Measurements from ENCODE around the gene RALGAPA2. TPM values are rescaled to one million over a fixed set of nuclear protein-coding genes. Genes with fewer than 3 reads are reported as not detected.
A peak's percentile ranks its signal among the peaks of the same experiment; 100 is the strongest.

The RALGAPA2 gene
- total and polyA plus RNA-seq, 2 donors (not counting 3 experiments of a cell fraction or from before 2014, with no cell fraction given), result 10.0 to 46.8 TPM

- ChIA-PET CTCF (no interaction called here), POLR2A (no interaction called here)
- Histone ChIP-seq H3K79me2 (ENCODE audit: control insufficient read depth, insufficient read depth, low read length) (no peaks in the 10 kb centered on the region), H3K4me2 (ENCODE audit: insufficient read depth, low read length) (no peak overlapping the region), H3K4me3 (replicated peaks in 1 of 3; ENCODE audit: insufficient read depth in 1 of 3, low read depth in 1 of 3, low read length in 3 of 3) (no peak overlapping the region), H3K4me1 (ENCODE audit: control insufficient read depth, extremely low read depth, insufficient read depth, low read length) (peaks cover 6% of the 10 kb centered on the region), H3K36me3 (ENCODE audit: control insufficient read depth in 2 of 2, extremely low read depth in 1 of 2, insufficient read depth in 2 of 2, low read length in 2 of 2) (peaks cover 0 to 3% of the 10 kb centered on the region in 2 experiments), H3K27me3 (ENCODE audit: control insufficient read depth in 2 of 2, insufficient read depth in 2 of 2, low read length in 2 of 2) (no peaks in the 10 kb centered on the region), H3K9me1 (replicated peaks; ENCODE audit: control insufficient read depth, extremely low read depth, insufficient read depth, low read length) (no peaks in the 10 kb centered on the region), H3K9ac (replicated peaks; ENCODE audit: extremely low read depth, insufficient read depth, low read length) (no peak overlapping the region), H2AFZ (ENCODE audit: low read depth, low read length) (no peak overlapping the region), H4K20me1 (replicated peaks; ENCODE audit: control insufficient read depth, extremely low read depth, insufficient read depth, low read length) (no peaks in the 10 kb centered on the region), H3K27ac (ENCODE audit: insufficient read depth, low read depth, low read length) (no peak overlapping the region), H3K9me3 (replicated peaks; ENCODE audit: control insufficient read depth, insufficient read depth, low read length) (no peaks in the 10 kb centered on the region)
- TF ChIP-seq FOS (IDR thresholded peaks at IDR 0.05; ENCODE audit: borderline replicate concordance, insufficient read depth, low read length) (no peak), JUN (IDR thresholded peaks at IDR 0.05; ENCODE audit: borderline replicate concordance, insufficient read depth, insufficient read length, low read depth) (no peak), MAX (IDR thresholded peaks at IDR 0.05; ENCODE audit: insufficient read depth, insufficient read length) (no peak), POLR2AphosphoS5 (IDR thresholded peaks at IDR 0.05; ENCODE audit: insufficient read depth, low read depth, low read length) (no peak), POLR2A (IDR thresholded peaks at IDR 0.05; ENCODE audit: low read depth, low read length) (no peak), EZH2 (IDR thresholded peaks at IDR 0.05; ENCODE audit: borderline replicate concordance, low read depth, low read length, severe bottlenecking) (no peak), MYC (IDR thresholded peaks at IDR 0.05; ENCODE audit: low read depth, low read length) (no peak), CTCF (IDR thresholded peaks at IDR 0.05; ENCODE audit: extremely low read depth in 1 of 2, insufficient read depth in 1 of 2, low read depth in 1 of 2, low read length in 2 of 2) (no peak), GATA2 (IDR thresholded peaks at IDR 0.05; ENCODE audit: insufficient read depth, insufficient read length, low read depth, low read length) (no peak)
- FAIRE-seq (peak; percentile 79), DNase-seq (ENCODE audit: low read depth, low spot score) (peak; percentile 71)
- no TSS peak for BruUV-seq (replicated peaks)
- dilution Hi-C loops (cut with MboI; ENCODE audit: extremely low pct_ligation_motif_present, low sequenced_read_pairs), result no loop called here
- intact Hi-C loops (cut with micrococcal nuclease), result loop anchor here (10.0 kb wide), 1 partner anchor 46 kb away; the partner anchor contains the start of gene INSM1
These were observed 301.8 kb downstream of the RALGAPA2 start for GRCh38 chr20:20410678-20411077.

Data from endothelial cell of umbilical vein (primary cell).